NCI-H2171 treated with DMSO at 0.1 percent for 48 hours (cell line): ENCODE results near the gene PCDH9.

Experiments used
- DNase-seq: peaks from one replicate; lab custom pipeline; 2025; lab: John Stamatoyannopoulos, UW

The PCDH9 gene

DNA sequence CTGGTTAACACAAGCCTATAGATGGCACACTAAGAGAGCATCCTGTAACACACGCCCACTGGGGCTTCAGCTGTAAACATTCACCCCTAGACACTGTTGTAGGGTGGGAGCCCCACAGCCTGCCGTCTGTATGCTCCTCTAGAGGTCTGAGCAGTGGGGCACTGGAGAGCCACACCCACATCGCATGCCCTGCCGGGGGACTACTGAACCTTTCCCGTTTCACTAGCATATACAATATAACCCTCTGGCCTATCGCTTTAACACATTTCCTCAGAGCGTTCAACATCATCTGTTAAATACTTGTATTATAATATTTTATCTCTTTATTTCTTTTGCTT, 73.4 kb downstream of the PCDH9 start:
- no peak for DNase-seq

DNA sequence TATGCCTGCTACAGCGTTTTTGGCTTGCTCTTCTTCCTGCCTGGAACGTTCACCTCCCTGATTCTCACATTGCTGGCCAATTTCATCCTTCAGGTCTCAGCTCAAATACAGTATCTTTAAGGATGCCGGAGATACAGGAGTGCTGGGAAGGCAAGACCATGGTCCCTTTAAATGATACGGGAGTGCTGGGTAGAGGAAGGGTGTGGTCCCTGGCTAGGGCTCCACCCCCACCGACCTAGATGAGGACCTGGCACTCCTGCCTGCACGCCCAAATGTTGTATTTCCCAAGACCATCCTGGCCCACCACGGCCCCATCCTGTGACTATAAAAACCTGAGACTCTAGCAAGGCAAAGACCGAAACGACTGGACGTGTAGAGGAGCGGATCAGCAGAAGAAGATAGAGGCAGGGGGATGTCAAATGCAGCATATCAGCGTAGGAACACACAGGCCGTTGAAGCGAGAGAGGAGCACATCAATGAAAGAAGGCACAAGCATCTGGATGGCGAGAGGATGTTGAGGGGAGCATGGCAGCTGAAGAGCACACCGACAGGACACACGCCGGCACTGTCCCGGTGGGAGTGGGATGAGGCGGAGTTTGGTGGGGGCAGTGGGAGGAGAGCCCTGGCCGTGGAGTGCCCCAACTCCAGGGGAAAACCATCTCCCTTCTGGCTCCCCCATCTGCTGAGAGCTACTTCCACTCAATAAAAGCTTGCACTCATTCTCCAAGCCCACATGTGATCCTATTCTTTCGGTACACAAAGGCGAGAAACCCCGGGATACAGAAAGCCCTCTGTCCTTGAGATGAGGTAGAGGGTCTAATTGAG, 74.0 kb downstream of the PCDH9 start:
- no peak for DNase-seq

DNA sequence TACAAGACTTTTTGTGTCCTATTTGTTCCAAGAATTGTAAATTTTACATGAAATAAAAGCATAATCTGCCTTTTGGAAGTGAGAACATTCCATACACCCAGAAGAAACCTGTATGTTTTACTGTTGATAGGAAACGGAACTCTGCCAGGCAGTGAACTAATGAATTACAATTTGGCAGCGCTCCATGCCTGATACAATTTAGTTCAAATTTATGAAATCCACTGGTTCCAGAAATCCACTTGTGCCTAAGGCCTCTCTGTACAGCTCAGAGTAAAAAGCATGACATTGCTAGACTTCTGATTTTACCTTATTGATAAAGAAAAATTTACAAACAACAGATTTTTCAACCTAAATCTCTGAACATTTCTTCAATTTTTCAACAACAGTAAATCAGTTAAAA, 78.1 kb downstream of the PCDH9 start:
- DNase-seq = no peak

DNA sequence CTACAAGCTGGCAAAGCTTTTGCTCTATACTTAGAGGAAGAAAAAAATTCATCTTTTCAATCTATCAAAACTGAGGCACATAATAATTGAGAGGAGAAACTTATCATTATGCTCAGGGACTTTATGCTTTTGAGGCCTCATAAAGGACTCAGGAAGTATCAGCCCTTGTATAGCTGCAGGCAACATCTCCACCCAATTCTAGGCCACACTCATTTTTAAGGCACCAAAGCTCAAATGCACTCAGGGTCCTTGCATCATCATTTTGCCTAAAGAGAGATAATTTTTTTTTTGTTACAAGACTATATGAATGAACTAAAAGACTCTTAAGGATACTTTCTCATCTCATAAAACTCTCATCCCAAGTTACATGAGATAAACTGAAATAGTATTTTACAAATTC, 78.5 kb downstream of the PCDH9 start:
- no peak for DNase-seq

DNA sequence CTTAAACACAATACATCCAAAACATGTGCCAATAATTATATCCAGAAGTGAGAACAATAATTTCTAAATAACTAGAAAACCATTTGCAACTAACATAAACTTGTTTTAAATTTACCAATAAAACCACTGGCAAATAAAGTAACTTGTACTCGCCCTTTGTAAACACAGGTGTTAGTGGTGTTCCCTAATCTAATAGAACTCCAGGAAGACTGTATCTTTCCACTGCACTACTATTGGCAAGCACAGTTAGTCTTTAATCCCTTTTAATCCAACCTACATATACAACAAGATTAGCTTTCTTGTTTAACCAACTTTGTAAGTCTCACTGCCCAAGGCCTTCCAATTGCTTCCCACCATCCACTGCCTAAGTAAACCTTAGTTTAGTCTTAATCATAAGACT, 79.5 kb downstream of the PCDH9 start:
- DNase-seq = no peak

DNA sequence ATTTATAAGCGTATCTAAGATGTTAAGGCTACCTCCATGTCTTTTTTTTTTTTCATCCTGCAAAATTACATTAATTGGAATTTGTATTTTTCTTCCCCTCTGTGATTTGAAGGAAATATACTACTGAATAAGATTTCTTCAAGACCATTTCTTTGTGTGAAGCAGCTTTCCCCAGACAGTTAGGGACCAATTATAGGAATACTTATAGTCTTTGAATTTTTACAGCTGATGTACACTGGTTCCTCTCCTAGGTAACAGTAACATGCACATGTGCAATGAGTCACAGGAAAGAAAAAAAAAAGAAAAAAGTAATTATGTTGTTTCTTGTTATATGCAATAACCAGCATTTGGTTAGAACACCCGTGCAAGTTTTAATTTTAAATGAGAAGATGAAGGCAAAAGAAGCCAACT, 82.0 kb downstream of the PCDH9 start:
- peak; percentile 25 for DNase-seq

DNA sequence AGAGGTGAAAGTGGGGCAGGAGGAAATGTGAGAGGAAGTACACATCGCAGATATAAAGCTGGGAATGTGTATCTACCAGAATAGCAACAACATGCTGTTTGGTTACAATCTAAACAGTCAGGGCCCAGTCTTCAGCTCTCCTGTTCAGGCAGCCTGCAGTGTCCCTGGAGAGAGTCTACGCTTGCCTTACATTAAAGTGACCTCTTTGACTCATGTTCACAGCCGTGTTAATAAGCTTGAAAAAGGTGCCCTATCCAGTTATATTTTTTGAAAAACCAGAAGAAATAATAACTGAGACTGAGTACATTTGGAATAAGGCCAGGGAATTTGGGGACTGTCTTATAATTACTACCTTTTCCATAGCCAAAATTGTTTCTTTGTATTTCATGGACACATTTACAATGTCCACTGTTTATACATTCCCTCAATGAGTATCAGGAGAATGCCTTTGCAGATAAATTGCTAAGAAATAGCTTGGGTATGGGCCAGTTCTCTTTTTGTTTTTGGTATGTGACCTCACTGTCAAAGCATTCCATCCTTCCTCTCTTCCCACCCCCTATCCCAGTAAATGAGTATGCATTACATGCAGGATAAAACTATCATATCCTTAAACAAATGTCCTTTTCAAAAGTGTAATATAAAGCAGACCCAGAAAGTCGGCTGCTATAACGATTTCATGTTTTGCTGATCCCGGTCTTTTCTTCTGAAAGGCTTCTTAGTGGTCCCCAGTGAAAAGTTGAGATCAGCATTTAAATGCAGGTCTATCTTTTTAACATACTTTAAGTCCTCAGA, 82.6 kb downstream of the PCDH9 start:
- peak; percentile 40 for DNase-seq

DNA sequence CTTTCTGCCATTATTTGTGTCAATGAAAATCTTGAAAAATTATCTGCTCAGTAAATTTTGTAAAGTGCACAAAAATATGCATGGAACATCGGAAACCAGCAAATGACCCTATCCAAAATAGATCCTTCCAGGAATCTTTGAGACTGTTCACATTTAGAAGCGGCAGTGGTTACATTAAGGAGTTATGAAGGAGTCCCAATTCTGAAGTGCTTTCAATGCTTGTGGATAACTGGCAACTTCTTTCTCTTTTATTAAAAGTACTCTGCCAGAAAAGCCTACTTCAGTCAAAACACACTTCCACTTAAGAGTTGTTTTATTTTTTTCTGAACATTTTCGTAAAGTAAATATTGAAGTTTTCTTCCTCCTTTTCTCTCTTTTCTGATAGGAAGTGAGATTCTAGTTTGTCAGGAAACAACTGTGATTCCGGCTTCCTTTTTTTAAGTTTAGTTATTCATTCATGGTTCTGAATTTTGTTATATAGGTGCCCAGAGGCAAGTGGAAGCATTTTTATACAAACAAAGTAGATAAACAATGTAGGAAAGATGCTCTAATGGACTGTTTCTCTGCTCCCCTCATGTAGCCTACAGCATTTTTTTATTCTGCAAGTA, 83.5 kb downstream of the PCDH9 start:
- DNase-seq = no peak

DNA sequence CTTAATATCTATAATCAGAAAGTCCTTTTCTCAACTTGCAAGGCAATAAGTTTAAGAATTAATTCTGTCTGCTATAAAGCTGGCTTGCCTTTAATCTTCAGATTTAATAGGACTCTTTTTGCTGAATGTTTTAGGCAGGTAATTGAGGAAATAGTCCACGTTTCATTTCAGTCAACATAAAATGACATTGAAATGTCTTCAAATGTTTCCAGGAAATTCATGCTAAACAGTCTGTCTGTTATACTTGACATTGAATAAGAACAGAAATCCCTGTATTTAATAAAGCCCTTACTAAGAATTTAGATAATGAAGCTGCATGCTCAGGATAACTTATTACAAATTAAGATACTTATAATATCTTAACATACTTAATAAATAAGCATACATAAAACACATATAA, 84.2 kb downstream of the PCDH9 start:
- DNase-seq = no peak

DNA sequence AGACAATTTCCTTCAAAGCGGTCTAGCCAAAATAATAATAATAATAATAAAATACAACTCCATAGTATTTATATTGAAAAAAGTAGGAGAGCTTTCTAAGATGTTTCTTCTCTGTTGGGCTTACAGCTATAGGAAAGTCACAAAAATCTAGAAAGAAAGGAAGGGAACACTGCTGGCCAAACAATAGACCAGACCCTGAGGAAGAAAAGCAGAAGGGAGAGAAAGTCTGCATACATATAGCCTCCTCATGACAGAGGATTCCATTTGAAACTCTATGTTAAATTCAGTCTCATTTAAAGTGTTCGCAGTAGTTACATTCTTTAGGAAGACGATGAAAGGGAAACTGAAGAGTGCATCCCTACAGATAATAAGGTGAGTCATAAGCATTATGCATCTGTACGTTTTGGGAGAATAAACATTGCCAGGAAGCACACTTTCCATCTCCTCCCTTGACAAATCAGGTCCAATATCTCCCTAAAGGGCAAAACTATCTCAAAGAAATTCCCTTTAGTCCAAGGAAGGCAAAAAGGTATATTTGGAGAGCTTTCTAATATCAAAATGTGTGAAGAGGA, 86.5 kb downstream of the PCDH9 start:
- DNase-seq = no peak

DNA sequence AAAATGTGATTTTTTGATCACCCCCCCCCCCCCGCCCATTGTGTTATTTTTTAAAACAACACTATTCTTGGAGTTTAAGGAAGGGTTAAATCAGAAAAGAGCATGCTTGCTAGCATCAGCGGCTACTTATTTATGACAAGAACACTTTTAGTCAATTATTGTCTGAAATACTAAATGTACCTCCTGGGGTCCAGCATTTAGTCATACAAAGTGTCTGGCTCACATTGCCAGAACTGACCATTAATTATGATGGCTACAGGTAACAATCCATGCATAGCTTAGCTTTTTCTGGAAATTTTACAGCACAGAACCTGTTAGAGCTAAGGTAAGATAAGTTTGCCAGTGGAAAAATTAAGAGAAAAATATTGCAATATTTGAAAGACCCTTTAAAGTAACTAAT, 90.1 kb downstream of the PCDH9 start:
- DNase-seq = no peak

DNA sequence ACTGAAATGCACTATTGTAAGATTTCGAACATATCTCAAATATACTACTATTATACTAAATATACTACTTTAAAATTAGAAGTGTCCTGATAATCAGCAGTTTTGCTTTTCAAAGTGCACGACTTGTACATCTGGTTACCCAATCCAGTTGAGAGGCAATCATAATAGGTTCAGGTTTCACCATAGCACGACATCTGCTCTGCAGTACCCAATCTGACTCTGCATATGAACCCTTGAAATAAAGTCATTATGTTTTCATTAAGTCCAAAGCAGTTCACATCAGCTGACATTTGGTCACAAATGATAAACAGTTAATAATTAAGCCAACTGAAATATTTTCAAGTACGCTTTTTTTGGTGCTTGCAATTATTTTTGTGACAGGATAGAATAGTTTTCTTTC, 90.6 kb downstream of the PCDH9 start:
- peak; percentile 96 for DNase-seq

DNA sequence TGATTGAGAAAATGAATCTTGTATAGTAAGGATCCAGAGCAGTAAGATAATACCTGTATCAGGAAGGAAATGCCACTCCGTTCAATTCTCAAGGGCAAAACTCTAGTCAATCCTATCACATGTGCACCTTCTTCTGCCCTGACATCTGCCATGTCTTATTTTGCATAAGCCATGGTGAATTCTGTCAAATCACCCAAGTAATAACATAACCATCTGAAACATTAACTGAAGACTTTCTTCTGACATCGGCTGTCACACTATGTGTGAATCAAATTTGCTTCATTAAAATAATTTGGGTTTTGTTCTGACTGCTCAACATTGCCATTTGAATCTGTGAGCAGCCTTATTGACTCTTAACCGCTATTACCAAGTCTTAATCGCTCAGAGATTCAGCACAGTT, 91.2 kb downstream of the PCDH9 start:
- DNase-seq = peak; percentile 96

DNA sequence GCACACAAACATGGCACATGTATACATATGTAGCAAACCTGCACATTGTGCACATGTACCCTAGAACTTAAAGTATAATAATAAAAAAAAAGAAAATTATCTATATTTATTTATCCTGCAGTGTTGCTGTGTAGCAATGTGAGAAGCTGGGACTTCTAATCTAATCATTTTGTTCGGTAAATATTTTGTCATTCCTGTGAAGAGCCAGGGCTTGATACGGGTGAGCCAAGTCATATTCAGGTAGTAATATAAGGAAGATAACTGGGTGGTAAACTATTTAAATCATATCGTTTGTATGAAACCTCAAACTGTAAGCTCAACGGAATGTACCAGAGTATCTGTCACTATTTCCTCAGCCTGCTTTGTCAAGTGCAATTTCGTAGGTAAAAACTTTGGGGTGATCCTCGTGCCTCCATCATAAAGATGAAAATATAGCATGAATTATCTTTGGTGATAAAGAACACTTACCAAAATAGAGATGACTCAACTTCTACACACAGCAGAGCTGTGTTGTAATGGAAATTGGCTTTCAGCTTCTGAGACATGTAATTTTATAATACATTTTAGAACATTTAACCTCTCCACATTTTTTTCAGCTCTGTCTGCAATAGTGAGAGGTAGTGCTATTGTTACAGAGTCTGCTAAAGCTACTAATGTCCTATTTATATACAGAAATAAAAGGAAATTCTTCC, 92.9 kb downstream of the PCDH9 start:
- no peak for DNase-seq

DNA sequence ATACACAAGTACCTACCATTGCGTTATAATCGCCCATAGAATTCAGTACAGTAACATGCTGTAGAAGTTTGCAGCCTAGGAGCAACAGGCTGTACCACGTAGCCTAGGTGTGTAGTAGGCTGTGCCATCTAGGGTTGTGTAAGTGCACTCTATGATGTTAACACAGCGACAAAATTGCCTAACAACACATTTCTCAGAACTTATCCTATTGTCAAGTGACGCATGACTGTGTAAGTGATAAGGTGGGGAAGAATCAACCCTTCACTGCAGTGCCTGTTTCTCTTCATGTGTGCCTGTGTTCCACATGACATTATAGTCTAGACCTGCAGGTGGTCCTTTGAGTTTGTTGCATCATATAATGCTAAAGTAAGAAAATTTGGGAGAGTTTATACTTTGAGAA, 94.0 kb downstream of the PCDH9 start:
- DNase-seq = no peak

DNA sequence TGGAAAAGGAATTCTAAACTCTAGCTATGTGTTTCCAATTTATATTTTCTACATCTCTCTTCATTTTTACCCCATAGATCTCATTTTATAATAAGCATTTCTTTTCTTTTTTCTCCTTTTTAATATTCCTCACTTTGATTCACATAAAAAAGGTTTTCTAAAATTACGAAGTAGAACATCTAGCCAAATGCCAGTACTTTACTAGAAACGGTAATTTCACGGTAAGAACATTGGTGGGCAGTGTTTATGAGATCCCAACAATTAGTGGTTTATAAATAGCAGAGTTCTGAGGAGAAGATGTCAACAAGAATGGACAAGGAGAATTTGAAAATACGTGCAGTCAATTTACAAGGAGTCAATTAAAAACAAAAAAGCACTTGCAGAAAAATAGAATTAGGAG, 94.8 kb downstream of the PCDH9 start:
- no peak for DNase-seq

DNA sequence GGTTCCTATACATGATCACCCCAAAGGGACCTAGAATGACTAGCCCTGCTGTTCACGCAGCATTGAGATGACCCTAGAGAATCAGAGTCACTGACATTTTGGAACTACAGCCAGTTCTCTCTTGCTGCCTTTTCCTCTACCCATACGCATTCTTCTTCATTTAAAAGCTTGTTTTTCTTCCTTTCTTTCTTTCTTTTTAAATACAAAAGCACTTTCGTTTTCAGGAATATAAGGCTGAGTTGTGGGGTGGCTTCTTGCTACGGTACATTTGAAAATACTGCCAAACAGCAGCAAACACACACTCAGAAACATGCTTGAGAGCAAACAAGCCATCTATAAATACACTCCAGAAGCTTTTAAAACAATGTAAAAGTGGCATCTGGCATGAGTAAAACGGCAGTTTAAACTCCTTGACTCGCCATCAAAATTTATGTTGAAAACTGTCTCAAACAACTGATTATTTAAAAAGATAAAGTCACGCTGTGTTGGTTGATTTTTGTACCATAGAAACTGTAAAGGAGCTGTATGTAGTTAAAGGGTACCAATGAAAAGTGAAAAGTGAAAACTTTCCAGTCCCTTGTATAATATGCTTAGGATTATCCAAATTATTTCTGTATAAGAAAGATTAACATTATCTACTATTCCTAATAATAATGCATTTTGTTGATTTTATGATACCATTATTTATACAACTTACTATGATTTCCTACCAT, 95.6 kb downstream of the PCDH9 start:
- peak; percentile 73 for DNase-seq

DNA sequence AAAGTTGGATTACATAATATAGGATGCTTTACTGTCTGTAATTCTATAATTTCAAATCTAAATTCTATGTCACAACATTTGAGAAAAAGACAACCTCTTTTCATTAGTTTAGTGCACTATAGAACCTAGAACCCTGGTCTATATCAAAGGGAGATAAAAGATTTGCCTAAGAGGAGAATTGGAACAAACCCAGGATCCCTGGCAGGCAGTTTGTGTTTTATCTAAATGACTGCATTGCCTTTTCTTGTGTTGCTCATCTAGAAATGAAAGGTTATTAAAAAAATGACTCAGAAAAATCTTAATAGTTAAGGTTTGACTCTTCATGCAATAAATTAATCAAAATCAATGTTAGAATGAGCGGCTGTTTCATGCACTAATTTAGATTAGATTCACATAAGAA, 96.7 kb downstream of the PCDH9 start:
- DNase-seq = peak; percentile 9

DNA sequence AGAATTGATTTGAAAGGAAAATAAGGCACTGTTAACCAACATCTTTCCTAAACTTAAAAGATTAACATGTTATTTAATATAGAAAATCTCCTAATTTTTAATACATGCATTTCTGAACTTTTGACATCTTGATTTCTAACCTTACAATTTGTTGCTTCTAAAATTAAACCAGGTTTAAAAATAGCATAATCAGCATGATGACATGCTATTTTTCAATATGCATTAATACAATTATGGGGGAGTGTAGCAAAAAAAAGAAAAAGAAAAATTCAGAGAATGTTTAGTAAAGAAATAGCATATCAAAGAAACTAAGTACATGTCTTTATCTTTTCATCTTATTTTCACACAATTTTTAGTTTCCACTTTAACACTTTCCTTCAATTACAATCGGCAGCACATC, 98.7 kb downstream of the PCDH9 start:
- DNase-seq = no peak

DNA sequence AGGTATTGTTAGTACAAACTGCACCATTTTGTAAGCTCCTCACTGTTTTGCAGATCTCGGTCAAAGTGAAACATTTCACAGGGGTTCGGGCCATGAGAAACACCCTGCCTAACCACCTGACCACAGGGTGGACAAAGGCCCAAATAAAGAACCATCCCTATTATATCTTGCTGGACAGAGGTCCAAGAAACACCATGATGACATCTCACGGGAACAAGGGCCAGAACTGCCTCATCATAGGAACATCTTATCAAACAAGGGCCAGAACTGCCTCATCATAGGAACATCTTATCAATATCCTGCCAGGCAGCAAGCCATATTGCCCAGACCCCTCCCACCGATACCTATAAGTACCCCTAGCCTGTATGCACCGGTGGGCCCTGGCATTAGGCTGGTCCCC, 99.7 kb downstream of the PCDH9 start:
- DNase-seq = no peak

DNA sequence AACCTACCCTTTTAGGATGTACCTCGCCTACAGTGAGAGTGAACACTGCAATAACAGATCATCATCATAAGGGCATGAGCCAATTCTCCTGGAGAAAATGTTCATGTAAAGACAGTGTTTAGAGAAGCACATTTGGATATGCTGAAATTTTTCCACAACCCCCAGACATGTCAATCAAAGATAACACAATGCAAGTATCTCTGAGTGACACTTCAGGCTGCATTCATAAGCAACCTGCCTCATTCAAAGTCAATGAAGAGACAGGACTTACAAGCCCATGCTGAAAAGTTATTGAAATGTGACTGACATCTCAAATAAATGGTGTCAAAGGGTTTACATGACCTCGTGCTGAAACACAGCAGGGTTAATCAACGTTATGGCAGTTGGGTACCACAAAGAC, 102.0 kb downstream of the PCDH9 start:
- no peak for DNase-seq

DNA sequence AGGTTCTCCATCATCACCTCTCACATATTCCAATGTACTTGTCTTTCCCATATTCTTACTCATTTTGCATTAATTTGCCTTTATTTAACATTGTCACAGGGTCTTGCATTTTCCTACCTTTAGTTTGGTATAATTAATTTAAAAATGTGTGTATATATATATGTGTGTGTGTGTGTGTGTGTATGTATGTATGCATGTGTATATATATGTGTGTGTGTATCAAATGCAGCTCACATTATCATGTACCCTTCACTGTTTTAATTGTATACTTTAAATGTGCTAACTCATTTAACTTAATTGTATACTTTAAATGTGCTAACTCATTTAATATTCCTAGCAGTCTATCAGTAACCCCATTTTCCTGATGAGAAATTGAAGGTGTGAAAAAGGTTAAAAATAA, 104.5 kb downstream of the PCDH9 start:
- DNase-seq = no peak
